Measurements from ENCODE around the gene TRAPPC2L.
"Not testable (repeated sequence)": the region's sequence is repeated elsewhere in the genome, so short reads cannot be mapped to it uniquely, and the experiment has no call there.

Gene TRAPPC2L

DNA sequence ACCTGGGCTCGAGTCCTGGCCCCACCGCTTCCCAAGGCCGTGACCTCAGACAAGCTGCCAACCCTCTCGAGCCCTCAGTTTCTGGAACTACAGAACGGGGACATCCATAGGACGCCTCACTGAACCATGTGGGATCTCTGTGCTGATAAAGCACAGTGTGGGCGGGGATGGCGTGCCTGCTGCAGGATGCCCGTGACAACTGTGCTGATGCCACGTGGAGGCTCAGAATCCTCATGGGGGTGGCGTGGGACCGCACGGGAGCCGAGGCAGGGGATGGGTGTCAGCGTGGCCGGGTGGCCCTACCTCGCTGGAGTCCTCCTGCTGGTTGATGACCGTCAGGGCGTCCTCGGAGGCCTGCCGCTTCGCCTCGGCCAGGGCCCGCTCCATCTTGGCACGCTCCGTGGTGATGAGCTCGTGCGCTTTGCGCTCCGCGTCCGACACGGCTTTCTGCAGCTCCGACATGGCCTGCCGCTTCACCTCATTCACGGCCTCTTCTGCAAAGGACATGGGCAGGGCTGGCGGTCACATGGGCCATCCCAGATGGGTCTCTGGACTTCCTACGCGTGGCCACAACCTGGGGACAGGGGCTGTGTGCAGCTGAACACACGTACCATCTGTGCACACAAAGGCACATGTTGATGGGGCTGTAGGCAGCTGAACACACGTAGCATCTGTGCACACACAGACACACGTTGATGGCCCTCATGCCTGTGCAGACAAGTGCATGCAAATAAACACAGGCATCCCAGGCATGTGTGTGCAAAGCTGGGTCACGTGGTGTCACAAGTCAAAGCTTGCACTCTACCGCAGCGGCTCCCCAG lies 22.2 kb downstream of the TRAPPC2L start:
- no peak for DNase-seq

- no peak for DNase-seq
Measured at GRCh38 chr16:88879788-88880055, 22.8 kb downstream of the TRAPPC2L start.

GRCh38 chr16:88880226-88881006 lies 23.5 kb downstream of the TRAPPC2L start:
- no peak for DNase-seq

GRCh38 chr16:88881007-88881615 lies 24.2 kb downstream of the TRAPPC2L start:
- no peak for DNase-seq

GRCh38 chr16:88881675-88882357 lies 24.9 kb downstream of the TRAPPC2L start:
- no peak for DNase-seq

- no peak for DNase-seq
Measured at GRCh38 chr16:88882358-88883030, 25.6 kb downstream of the TRAPPC2L start.

- no peak for DNase-seq
Measured at GRCh38 chr16:88883117-88883895, 26.4 kb downstream of the TRAPPC2L start.

DNA sequence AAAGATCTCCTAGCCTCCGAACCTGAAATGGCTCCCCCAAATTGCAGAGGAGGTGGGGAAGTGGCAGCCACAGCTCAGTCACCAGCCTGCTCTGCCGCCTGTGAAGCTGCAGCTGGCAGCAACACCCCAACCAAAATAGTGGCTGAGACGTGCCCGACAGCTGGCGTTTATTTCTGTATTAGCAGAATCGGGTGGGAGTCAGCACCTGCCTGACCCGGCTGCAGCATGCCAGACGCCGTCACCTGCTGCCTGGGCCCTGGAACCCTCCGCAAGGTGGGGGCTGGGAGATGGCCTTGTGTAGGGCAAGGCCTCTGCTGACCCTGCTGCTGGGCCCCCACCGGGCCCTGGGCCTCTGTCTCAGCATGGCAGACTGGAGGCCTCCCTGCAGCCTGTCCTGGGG lies 27.0 kb downstream of the TRAPPC2L start:
- DNase-seq: no peak

DNA sequence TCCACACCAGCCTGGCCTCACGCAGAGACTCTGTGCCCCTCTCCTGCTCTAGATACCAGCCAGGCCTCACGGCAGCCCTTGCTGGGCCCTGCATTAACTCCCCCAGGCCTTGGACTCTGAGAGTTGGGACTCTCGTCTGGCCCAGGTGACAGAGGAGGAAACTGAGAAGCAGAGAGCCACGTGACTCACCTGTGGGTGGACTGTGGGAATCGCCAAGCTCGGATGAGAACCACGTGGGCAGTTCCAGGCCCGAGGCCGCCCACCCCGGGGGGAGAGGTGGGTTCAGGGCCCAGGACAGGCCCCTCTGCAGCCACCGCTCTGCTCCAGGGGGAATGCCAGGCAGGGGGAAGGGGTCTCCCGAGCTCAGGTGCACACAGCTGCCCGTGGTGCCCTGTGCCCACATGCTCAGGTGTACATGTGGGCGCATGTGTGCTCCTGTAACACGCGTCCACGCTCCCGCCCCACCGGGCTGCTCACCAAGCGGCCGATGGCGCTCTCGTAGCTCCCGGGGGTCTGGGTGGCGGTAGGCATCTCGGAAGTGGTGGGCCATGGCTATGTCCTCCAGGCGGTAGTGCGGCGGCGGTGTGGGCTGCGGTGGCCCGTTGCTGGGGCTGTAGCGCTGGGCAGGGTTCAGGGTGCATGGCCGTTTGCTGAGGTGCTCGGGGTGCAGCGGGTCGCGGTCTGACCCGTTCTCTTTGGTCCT lies 27.8 kb downstream of the TRAPPC2L start:
- DNase-seq: no peak

GRCh38 chr16:88885693-88886280 lies 28.9 kb downstream of the TRAPPC2L start:
- no peak for DNase-seq

DNA sequence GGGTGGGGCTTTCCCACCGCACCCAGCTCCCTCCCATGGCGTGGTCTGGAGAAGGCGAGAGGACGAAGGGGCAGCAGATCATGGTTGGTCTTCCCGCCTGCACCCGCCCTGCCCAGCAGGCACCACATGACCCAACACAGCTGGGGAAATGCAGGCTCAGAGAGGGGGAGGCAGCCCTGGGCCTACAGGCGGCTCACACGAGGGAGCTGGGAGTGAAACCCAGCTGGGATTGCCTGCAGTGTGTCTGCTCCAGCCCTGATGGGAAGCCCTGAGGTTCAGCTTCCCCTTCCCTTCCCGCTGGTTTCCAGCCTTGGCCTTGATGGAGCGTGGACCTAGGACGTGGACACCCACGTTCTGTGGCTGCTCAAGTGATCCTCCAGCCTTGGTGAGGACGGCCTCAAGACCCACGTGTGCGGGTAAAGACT lies 29.5 kb downstream of the TRAPPC2L start:
- no peak for DNase-seq

DNA sequence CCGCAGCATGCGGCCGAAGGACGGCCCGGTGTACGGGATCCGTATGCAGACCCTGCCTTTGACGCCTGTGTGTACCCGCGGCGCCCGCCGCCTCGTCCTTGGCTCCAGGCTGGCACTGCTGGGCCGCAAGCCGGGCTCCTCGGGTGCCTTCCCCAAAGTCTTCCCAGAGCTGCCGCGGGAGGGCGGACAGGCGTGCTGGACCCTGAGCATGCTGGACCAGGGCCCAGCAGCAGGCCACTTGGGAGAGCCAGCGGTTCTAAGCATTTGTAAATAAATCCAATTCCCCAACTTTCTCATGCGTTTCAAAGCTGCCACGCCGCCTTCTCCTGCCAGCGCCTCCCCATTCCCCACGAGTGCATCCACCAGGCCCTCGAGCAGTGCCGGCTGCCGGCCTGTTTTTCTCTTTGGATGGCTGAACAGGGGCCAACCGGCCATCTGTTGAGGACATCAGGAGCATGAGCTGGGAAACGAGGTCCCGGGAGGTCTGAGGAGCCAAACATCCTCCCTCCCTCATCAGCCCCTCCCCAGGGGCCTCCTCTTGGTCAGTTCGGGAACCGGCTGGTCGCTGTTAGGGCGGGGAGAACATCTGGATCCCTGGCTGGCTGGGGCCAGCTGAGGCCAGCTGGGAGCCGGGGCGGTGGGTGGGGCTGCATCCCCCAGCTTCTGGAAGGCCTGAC lies 30.1 kb downstream of the TRAPPC2L start:
- DNase-seq: no peak

GRCh38 chr16:88888057-88888456 lies 31.1 kb downstream of the TRAPPC2L start:
- DNase-seq: no peak

- no peak for DNase-seq
Measured at GRCh38 chr16:88888461-88889387, 31.8 kb downstream of the TRAPPC2L start.

- not testable (repeated sequence) for DNase-seq
Measured at GRCh38 chr16:88889702-88890352, 32.9 kb downstream of the TRAPPC2L start.

DNA sequence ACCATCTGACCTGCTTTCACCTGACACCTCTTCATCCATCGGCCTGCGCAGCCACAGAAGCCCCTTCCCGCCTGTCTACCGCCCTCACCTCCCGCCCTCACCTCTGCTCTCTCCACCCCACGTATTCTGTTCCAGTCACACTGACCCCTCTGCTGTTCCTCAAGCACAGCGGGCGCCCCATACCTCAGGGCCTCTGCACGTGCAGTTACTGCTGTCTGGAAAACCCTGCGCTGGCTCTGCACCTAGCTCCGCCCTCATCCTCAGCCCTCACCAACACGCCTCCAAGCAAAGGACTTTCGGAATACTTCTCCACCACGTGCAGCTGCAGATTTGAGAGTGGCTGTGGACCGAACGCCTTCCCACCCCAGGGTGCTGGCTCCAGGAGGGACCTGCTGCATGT lies 34.2 kb downstream of the TRAPPC2L start:
- no peak for DNase-seq

GRCh38 chr16:88892065-88892464 lies 35.1 kb downstream of the TRAPPC2L start:
- DNase-seq: no peak

DNA sequence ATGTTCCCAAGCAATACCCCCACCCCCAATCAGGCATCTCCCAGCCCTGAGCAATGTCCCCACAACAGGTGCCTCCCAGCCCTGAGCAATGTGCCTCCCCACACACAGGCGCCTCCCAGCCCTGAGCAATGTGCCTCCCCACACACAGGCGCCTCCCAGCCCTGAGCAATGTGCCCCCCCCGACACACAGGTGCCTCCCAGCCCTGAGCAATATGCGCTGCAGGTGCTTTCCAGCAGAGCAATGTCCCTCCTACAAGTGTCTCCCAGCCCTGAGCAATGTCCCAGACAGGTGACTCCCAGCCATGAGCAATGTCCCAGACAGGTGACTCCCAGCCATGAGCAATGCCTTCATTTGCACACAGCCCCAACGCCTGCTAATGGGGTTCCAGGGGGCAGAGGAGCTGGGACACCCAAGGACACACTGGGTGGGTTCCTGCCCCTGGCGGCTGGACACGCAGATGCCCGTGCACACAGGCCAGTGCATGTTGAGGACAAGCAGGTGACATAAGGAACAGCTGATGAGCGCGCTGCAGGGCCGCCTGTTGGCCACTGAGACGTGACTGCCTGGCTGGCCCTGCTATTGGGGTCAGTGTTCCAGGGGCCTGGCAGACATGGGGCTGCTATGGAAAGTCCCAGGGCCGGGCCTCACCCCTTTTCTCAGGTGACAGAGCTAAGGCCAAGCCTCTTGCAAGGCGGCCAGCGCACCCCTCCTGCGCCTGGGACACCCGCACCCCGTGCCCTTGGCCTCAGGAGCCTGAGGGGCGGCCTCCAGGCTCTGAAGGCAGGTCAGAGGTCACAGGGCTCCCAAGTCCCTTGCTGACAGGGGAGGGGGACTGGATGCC lies 36.4 kb downstream of the TRAPPC2L start:
- no peak for DNase-seq
